Measurements from ENCODE around the gene PTRH1. TPM values are rescaled to one million over a fixed set of nuclear protein-coding genes. Genes with fewer than 3 reads are reported as not detected.

Gene PTRH1
- total and polyA plus RNA-seq, 10 of the 15 experiments (the other 5 are each of a cell fraction or from before 2014, with no cell fraction given), result 0.69 to 38.4 (median 10.2) TPM

DNA sequence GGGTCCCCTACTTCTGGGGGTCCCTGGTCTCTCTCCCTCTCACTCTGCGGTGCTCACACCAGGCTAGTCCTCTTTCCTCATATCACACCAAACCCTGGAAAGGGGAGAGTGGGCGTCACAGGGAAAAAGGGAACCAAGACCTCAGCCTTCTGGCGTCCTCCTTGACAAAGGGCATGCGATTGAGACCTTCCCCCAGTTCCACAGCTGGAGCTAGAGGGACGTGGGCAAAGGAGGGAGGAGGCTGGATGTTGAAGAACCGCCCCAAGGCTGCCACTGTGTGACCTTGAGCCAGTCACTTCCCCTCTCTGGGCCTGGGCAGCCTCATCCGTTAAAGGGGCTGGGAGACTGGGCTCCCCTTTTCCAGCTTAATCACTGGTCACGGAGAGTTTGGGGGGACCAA, 38.2 kb upstream of the PTRH1 start (continued):
- TF ChIP-seq FOS (IDR thresholded peaks at IDR 0.05; ENCODE audit: borderline replicate concordance, extremely low read depth, insufficient read length), result no peak
- TF ChIP-seq RFX5 (IDR thresholded peaks at IDR 0.05; ENCODE audit: low read depth, low read length), result no peak
- no peak for TF ChIP-seq NKRF (conservative IDR thresholded peaks at IDR 0.05)
- no peak for TF ChIP-seq RUNX3 (IDR thresholded peaks at IDR 0.05; ENCODE audit: low read length)
- TF ChIP-seq JUND (IDR thresholded peaks at IDR 0.05; ENCODE audit: low read depth, low read length), result no peak

DNA sequence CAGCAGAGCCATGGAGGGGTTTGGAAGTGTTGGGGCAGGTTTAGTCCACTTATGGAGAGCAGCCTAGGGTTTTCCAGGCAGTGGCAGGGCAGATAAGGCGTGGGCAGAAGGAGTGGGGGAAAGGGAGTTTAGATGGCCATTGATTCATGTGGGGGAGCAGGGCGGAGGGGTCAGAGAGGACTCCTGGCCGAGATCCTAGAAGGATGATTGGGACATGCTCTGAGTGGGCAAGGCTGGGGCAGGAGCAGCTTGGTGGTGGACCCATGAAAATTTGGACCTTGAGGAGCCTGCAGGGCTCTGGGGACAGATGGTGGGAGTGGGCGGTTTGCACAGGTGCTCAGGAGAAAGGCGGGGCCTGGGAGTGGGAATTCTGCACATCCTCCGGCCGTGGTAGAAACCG, 37.7 kb upstream of the PTRH1 start:
- DNase-seq (ENCODE audit: low read depth, low spot score) (no peak), ATAC-seq (no peak), FAIRE-seq (no peak)
- Histone ChIP-seq H3K79me2 (ENCODE audit: control insufficient read depth, insufficient read depth, low read length) (no peaks in the 10 kb centered on the region), H3K27me3 (replicated peaks in 1 of 2; ENCODE audit: control insufficient read depth in 2 of 2, insufficient read depth in 2 of 2, low read length in 1 of 2) (no peaks in the 10 kb centered on the region), H3K36me3 (ENCODE audit: control insufficient read depth in 2 of 2, insufficient read depth in 2 of 2, low read length in 1 of 2) (peaks cover 12 to 16% of the 10 kb centered on the region in 2 experiments; a peak in 3 of 4 replicates), H3K9me3 (replicated peaks; ENCODE audit: control insufficient read depth, insufficient read depth, low read length) (no peaks in the 10 kb centered on the region), H3K4me2 (ENCODE audit: control insufficient read depth, insufficient read depth) (no peak overlapping the region), H3K4me3 (no peak overlapping the region), H2AFZ (ENCODE audit: control insufficient read depth, low read depth, low read length) (no peak overlapping the region), H3K27ac (ENCODE audit: control insufficient read depth, insufficient read depth) (no peak overlapping the region), H4K20me1 (ENCODE audit: control insufficient read depth, insufficient read depth) (no peaks in the 10 kb centered on the region), H3K4me1 (ENCODE audit: control insufficient read depth, insufficient read depth, low read length) (no peaks in the 10 kb centered on the region), H3K9ac (ENCODE audit: control insufficient read depth, insufficient read depth, low read length) (no peak overlapping the region)
- intact Hi-C loops (cut with micrococcal nuclease; ENCODE audit: unreplicated experiment), result no loop called here
- ChIA-PET RAD21 (ENCODE audit: unreplicated experiment) (no interaction called here), SMC1A (ENCODE audit: uncharacterized antibody, unreplicated experiment) (no interaction called here), POLR2A (no interaction called here), CTCF (no interaction called here)
- BruUV-seq (replicated peaks), result no TSS peak
- in situ Hi-C loops (cut with MboI), result no loop called here
- 77% methylated on average over 8 of the region's 8 CpGs for WGBS (ENCODE audit: insufficient coverage, insufficient replicate concordance, low lambda C conversion rate, missing lambda C conversion rate)
- TF ChIP-seq, protein P1, sequence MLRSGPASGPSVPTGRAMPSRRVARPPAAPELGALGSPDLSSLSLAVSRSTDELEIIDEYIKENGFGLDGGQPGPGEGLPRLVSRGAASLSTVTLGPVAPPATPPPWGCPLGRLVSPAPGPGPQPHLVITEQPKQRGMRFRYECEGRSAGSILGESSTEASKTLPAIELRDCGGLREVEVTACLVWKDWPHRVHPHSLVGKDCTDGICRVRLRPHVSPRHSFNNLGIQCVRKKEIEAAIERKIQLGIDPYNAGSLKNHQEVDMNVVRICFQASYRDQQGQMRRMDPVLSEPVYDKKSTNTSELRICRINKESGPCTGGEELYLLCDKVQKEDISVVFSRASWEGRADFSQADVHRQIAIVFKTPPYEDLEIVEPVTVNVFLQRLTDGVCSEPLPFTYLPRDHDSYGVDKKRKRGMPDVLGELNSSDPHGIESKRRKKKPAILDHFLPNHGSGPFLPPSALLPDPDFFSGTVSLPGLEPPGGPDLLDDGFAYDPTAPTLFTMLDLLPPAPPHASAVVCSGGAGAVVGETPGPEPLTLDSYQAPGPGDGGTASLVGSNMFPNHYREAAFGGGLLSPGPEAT (IDR thresholded peaks at IDR 0.05; ENCODE audit: low read depth), result no peak
- TF ChIP-seq NR2F1 (conservative IDR thresholded peaks at IDR 0.05), result no peak
- TF ChIP-seq, protein P2, sequence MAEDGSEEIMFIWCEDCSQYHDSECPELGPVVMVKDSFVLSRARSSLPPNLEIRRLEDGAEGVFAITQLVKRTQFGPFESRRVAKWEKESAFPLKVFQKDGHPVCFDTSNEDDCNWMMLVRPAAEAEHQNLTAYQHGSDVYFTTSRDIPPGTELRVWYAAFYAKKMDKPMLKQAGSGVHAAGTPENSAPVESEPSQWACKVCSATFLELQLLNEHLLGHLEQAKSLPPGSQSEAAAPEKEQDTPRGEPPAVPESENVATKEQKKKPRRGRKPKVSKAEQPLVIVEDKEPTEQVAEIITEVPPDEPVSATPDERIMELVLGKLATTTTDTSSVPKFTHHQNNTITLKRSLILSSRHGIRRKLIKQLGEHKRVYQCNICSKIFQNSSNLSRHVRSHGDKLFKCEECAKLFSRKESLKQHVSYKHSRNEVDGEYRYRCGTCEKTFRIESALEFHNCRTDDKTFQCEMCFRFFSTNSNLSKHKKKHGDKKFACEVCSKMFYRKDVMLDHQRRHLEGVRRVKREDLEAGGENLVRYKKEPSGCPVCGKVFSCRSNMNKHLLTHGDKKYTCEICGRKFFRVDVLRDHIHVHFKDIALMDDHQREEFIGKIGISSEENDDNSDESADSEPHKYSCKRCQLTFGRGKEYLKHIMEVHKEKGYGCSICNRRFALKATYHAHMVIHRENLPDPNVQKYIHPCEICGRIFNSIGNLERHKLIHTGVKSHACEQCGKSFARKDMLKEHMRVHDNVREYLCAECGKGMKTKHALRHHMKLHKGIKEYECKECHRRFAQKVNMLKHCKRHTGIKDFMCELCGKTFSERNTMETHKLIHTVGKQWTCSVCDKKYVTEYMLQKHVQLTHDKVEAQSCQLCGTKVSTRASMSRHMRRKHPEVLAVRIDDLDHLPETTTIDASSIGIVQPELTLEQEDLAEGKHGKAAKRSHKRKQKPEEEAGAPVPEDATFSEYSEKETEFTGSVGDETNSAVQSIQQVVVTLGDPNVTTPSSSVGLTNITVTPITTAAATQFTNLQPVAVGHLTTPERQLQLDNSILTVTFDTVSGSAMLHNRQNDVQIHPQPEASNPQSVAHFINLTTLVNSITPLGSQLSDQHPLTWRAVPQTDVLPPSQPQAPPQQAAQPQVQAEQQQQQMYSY (CRISPR knock-in tag; IDR thresholded peaks at IDR 0.05), result no peak
- no peak for TF ChIP-seq NR2C2 (IDR thresholded peaks at IDR 0.05; ENCODE audit: borderline replicate concordance, control insufficient read depth, insufficient read length, low read depth)
- no peak for TF ChIP-seq IKZF2 (IDR thresholded peaks at IDR 0.05)
- TF ChIP-seq SPI1 (IDR thresholded peaks at IDR 0.05; ENCODE audit: borderline replicate concordance, insufficient read depth, low read depth, low read length), result no peak
- TF ChIP-seq, protein P3, sequence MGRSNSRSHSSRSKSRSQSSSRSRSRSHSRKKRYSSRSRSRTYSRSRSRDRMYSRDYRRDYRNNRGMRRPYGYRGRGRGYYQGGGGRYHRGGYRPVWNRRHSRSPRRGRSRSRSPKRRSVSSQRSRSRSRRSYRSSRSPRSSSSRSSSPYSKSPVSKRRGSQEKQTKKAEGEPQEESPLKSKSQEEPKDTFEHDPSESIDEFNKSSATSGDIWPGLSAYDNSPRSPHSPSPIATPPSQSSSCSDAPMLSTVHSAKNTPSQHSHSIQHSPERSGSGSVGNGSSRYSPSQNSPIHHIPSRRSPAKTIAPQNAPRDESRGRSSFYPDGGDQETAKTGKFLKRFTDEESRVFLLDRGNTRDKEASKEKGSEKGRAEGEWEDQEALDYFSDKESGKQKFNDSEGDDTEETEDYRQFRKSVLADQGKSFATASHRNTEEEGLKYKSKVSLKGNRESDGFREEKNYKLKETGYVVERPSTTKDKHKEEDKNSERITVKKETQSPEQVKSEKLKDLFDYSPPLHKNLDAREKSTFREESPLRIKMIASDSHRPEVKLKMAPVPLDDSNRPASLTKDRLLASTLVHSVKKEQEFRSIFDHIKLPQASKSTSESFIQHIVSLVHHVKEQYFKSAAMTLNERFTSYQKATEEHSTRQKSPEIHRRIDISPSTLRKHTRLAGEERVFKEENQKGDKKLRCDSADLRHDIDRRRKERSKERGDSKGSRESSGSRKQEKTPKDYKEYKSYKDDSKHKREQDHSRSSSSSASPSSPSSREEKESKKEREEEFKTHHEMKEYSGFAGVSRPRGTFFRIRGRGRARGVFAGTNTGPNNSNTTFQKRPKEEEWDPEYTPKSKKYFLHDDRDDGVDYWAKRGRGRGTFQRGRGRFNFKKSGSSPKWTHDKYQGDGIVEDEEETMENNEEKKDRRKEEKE (IDR thresholded peaks at IDR 0.05), result no peak

All from GM12878 (cell line).